NCI-H1048 (cell line): Measurements from ENCODE around the gene SPACA7.

Experiments used
- DNase-seq: peaks from one replicate; lab custom pipeline; 2025; lab: John Stamatoyannopoulos, UW

Gene SPACA7

DNA sequence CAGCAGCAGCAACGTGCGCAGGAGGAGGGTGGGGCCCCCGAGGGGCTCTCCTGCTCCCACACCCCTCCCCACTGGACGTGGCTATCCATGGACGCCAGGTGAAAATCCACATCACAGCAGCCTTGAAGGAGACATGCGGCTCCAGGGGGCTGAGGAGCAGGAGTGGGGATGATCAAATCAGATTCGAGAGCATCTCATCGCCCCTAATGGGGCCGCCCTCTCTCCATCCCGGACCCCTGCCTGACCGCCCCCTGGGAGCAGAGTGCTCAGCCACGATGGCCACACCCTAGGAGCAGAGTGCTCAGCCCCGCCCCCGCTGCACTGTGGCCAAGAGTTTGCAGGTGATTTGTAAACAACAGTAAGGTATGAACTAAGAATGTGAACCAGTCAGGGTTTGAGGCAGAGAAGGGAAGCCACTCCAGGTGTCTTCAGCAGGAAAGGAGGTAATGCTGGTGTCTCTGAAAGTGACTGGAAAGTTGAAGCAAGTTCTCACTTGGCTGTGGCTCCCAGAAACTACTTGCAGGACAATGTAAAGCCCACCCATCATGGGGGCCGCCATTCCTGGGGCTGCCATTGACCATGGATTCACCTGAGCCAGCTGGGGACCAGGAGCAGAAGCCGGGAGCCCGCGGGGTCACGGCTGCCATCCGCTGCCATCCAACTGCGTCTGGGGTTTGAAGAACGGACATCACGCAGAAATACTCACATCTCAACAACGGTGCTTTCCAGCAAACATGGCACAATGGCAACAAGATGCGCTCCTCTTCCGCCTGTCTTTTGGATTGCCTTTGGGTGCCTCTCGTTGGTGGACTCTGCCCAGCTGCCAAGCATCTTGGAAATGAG, 71.8 kb downstream of the SPACA7 start:
- no peak for DNase-seq

GRCh38 chr13:112448621-112449544, 72.7 kb downstream of the SPACA7 start:
- no peak for DNase-seq

GRCh38 chr13:112449545-112449930, 73.4 kb downstream of the SPACA7 start:
- no peak for DNase-seq

DNA sequence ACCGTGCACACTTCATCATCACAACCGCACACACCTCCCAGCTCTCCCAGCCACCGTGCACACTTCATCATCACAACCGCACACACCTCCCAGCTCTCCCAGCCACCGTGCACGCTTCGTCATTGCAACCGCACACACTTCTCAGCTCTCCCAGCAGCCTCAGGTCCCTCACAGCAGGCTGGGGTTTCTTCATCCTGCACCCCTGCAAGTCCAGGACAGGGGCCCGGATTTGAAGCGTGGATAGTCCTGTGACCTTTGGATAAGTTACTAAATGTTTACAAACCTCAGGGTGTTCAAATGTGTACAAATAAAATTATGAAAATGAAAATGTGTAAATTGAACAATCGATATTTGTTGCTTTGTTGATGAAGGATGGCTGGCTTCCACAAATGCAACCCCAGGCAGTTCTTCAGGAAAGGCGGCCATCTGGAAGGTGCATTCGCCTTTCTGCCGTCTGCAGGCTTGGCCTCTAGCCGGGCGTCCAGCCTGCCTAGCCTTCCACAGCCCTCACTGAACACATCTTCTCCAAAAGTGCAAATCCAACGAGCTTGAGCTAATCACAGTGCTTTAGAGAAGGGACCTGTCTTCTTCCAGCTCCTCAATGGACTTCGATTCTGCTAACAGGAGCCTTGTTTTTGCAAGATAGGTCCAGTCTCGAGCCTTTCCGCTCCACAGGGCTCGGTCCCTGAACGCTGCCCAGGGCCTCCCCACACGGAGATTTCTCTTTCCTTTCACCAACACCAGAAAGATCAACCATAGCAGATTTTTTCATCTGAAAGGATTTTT, 74.2 kb downstream of the SPACA7 start:
- no peak for DNase-seq

GRCh38 chr13:112450904-112451240, 74.7 kb downstream of the SPACA7 start:
- DNase-seq = no peak

- DNase-seq = no peak
Measured at GRCh38 chr13:112451512-112452379, 75.6 kb downstream of the SPACA7 start.

DNA sequence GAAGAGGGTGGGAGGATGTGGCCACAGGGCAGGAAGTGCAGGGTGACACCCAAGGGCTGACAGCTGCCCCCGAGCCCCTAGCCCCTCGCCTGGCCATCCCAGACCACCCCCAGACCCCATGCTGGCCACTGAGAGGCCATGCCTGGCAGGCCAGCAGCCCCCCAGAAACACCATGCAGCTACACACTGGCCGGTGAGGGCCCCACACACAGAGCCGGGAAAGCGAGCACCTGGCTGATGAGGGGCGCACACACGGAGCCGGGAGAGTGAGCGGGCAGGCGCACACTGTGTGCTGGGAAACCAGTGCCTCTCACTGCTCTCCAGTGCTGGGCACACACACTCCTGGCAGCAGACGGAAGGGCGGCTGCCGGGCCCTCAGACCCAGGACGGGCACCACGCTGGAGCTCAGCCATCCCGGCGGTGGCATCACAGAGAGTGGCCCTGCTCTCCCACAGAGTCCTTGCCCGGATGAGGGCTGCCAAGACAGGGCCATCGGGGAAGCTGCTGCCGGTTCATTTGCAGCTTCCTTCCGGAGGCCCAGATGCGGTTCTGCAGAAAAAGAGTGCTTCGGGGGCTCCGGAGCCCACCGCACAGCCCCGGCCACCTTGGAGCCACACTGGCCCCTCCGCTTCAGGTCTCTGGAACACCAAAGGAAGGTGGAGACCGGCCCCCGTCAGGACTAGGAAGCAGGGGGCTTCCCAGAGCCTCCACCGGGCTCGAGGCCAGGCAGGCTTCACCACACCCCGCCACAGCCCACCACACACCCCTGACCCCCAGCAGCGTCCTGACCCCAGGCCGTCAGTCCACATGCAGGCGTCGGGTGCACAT, 76.4 kb downstream of the SPACA7 start:
- no peak for DNase-seq

DNA sequence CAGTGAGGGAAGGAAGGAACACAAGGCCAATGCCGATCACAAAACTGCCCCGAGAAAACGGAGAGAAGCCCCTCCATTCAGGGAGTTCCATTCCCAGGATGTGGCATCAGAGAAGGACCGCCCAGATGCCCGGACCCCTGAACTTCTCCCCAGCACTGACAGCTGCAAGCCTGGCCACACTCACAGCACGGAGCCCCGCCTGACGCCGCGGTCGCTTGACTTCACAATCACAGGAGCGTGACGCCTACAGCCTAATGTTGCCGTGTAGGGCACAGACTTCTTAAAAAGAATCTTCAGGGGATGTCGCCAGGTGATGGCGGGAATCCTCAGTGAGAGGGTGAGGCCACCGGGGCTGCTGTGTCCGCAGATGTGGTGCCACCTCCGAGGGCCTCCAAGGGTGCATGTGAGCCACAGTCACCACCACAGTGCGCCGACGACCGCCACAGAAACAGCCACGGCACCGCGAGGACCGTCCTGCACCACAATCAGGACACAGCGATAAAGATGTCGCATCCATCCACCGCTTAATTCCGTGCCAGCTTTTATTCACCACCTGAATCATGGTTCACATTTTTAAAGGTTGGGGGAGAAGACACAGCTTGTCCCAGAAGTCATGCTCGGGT, 77.2 kb downstream of the SPACA7 start:
- no peak for DNase-seq

GRCh38 chr13:112453874-112454647, 77.9 kb downstream of the SPACA7 start:
- no peak for DNase-seq

DNA sequence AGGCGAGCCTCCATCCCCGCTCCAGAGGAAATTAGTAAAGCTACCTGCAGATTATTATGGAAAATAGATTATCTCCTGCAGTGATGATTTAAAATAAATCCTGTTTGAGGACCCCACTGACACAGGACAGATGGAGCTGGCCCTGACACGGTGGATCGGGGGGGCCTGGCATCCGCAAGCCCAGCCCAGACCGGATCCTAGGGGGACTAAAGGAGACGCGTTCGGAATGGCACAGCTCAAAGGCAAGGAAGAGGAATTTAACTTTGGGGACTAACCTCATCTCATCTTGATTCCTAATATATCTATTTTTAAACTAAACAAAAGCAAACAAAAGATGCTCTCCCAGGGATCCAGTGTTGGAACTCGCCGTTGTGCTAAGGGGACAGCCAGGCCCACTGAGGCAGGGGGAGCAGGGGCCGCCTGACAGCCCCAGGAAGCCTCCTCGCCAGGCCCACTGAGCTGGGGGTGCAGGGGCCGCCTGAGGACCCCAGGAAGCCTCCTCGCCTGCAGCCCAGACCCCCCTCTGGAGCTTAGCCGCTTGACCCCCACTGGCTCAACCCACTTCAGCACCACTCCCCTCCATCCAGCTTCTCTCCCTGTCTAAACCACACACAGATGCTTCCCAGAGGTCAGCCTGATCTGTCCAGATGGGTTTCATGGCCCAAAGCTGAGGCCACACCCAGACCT, 78.6 kb downstream of the SPACA7 start:
- DNase-seq = no peak

DNA sequence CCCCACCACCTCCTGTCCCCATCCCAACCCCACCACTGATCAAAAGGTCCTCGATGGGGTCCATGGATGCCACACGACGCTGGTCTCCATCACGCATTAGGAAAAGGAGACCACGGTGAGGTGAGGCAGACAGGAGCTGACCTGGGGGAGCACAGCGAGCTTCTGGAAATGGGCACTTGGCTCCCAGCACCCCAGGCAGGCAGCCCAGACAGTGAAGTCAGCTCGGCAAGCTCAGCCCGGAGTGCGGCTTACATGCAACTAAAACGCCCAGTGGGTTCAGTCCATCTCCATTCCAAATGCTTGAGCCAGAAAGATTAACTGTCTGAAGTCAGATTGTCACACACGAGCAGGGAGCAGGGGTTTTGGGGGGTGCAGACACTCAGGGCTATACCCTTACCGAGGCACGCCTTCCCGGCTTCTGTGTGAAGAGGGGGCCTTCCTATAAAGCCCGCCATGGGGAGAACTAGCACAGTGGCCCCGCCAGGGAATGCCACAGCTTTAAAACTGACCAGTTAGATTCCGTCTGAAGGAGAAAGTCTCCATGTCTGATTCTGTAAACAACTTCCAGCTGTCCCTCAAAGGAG, 79.4 kb downstream of the SPACA7 start:
- no peak for DNase-seq

GRCh38 chr13:112456138-112457056, 80.2 kb downstream of the SPACA7 start:
- no peak for DNase-seq

GRCh38 chr13:112457081-112457480, 80.9 kb downstream of the SPACA7 start:
- DNase-seq = no peak

DNA sequence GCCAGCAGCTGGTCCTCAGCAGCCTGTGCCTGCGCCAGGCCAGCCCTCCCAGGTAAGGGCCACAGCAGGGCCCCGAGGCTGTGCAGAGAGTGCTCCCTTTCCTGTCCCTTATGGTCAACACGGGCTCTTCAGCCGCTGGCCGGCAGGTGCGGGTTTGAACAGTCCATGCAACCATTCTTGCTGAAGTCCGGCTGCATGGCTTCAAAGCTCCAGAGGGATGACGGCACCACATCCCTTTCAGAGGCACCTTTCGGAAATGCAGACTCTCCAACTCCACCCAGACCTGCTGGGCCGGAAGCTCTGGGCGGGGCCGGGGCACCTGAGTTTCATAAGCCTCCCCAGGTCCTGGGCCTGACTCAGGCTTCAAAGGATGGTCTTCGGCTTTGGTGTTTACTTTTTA, 81.3 kb downstream of the SPACA7 start:
- no peak for DNase-seq

DNA sequence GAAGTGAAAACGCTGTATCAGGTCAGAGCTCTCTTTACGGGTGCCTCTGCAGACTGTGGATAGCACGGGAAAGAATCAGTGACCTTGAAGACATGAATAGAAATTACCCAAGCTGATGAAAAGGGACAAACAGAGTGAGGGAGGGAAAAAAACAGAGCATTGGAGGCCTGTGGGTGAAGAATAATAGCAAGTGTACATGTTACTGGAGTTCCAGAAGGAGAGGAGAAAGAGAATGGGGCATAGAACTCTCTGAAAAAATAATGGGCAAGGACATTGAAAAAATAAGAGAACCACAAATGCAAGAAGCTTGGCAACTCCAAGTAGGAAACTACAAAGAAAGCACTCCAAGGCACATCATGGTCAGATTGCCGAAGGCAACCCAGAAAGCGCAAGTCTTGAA, 86.3 kb downstream of the SPACA7 start:
- DNase-seq = no peak

- no peak for DNase-seq
Measured at GRCh38 chr13:112464720-112465119, 88.6 kb downstream of the SPACA7 start.
